Measurements from ENCODE around the gene RETSAT.

The RETSAT gene

DNA sequence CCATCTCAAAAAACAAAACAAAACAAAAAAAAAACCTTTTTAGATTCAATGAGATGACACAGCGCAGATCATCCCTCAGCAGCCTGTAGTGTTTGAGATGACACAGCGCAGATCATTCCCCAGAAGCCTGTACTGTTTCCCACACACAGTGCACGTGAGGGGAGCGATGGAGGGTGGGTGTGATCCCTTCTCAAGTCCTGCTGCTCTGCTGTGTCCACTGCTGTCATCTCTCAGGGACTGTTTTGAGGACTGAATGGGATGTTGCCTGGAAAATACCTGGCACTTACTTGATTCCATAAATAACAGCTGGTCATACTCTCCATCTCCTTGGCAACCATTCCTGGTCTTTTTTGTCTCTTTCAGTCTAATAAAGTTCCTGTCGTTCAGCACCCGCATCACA lies 52.2 kb downstream of the RETSAT start:
- H3K79me2 ChIP-seq (ENCODE audit: low read length) = no peaks in the 10 kb centered on the region
- H3K36me3 ChIP-seq (replicated peaks; ENCODE audit: low read depth, low read length) = no peaks in the 10 kb centered on the region
- no peak overlapping the region for H2AFZ ChIP-seq (ENCODE audit: low read depth, low read length)
- no peak overlapping the region for H3K9ac ChIP-seq (ENCODE audit: low read length)
- peaks cover 24% of the 10 kb centered on the region for H3K27me3 ChIP-seq (ENCODE audit: low read depth, low read length)
- no peaks in the 10 kb centered on the region for H3K9me3 ChIP-seq (ENCODE audit: insufficient read depth, low read length)
- H3K27ac ChIP-seq (ENCODE audit: low read length) = no peak overlapping the region
- H3K4me3 ChIP-seq (ENCODE audit: low read length) = no peak overlapping the region
- H3K4me2 ChIP-seq (ENCODE audit: low read length) = no peak overlapping the region
- H3K4me1 ChIP-seq (ENCODE audit: low read length) = peaks cover 4% of the 10 kb centered on the region
- no peaks in the 10 kb centered on the region for H4K20me1 ChIP-seq (ENCODE audit: insufficient read depth, low read length)
- TF ChIP-seq, protein P1, sequence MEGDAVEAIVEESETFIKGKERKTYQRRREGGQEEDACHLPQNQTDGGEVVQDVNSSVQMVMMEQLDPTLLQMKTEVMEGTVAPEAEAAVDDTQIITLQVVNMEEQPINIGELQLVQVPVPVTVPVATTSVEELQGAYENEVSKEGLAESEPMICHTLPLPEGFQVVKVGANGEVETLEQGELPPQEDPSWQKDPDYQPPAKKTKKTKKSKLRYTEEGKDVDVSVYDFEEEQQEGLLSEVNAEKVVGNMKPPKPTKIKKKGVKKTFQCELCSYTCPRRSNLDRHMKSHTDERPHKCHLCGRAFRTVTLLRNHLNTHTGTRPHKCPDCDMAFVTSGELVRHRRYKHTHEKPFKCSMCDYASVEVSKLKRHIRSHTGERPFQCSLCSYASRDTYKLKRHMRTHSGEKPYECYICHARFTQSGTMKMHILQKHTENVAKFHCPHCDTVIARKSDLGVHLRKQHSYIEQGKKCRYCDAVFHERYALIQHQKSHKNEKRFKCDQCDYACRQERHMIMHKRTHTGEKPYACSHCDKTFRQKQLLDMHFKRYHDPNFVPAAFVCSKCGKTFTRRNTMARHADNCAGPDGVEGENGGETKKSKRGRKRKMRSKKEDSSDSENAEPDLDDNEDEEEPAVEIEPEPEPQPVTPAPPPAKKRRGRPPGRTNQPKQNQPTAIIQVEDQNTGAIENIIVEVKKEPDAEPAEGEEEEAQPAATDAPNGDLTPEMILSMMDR (IDR thresholded peaks at IDR 0.05; ENCODE audit: low read depth, low read length) = no peak
- no peak for TF ChIP-seq EZH2phosphoT487 (IDR thresholded peaks at IDR 0.05; ENCODE audit: low read depth)

All from OCI-LY3 (cell line).